ENCODE measurements around the gene RCC1. TPM values are rescaled to one million over a fixed set of nuclear protein-coding genes. Genes with fewer than 3 reads are reported as not detected.
"Not testable (repeated sequence)": the region's sequence is repeated elsewhere in the genome, so short reads cannot be mapped to it uniquely, and the experiment has no call there.

RCC1 gene
- total RNA-seq, 2 donors from 2014 or later = 45.3 to 48.3 TPM

DNA sequence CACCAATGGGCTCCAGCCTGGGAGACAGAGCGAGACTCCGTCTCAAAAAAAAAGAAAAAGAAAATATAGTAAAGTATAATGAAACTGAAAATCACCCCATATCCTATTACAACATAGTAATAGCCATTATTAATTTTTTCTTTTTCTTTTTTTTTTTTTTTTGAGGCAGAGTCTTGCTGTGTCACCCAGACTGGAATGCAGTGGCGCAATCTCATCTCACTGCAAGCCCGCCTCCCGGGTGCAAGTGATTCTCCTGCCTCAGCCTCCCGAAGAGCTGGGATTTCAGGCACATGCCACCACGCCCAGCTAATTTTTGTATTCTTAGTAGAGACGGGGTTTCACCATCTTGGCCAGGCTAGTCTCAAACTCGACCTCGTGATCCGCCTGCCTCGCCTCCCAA, 67.0 kb downstream of the RCC1 start:
- H3K27ac Mint-ChIP-seq; H3K27me3 Mint-ChIP-seq (ENCODE audit: low read depth); H3K4me3 Mint-ChIP-seq; DNase-seq; H3K4me1 Mint-ChIP-seq (ENCODE audit: low read depth); H3K9me3 Mint-ChIP-seq; ATAC-seq (replicated peaks in 1 of 2): not testable (repeated sequence)
- H3K36me3 Mint-ChIP-seq (ENCODE audit: insufficient read depth in 2 of 2) = peaks cover 7 to 14% of the 10 kb centered on the region in 2 donors

DNA sequence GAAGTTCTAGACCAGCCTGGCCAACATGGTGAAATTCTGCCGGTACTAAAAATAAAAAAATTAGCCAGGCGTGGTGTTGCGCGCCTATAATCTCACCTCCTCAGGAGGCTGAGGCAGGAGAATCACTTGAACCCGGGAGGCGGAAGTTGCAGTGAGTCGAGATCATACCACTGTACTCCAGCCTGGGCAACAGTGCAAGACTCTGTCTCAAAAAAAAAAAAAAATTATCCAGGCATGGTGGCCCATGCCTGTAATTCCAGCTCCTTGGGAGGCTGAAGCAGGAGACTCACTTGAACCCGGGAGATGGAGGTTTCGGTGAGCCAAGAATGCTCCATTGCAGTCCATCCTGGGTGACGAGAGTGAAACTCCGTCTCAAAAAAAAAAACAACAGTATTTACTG, 67.7 kb downstream of the RCC1 start:
- ATAC-seq (replicated peaks in 1 of 2) (no peak), DNase-seq (no peak)
- H3K27me3 Mint-ChIP-seq (ENCODE audit: low read depth) = no peaks in the 10 kb centered on the region
- H3K27ac Mint-ChIP-seq = no peak overlapping the region
- H3K4me1 Mint-ChIP-seq (ENCODE audit: low read depth) = peaks cover 14% of the 10 kb centered on the region
- H3K4me3 Mint-ChIP-seq = no peak overlapping the region
- peaks cover 9 to 18% of the 10 kb centered on the region in 2 donors for H3K36me3 Mint-ChIP-seq (ENCODE audit: insufficient read depth in 2 of 2)
- H3K9me3 Mint-ChIP-seq = no peaks in the 10 kb centered on the region

DNA sequence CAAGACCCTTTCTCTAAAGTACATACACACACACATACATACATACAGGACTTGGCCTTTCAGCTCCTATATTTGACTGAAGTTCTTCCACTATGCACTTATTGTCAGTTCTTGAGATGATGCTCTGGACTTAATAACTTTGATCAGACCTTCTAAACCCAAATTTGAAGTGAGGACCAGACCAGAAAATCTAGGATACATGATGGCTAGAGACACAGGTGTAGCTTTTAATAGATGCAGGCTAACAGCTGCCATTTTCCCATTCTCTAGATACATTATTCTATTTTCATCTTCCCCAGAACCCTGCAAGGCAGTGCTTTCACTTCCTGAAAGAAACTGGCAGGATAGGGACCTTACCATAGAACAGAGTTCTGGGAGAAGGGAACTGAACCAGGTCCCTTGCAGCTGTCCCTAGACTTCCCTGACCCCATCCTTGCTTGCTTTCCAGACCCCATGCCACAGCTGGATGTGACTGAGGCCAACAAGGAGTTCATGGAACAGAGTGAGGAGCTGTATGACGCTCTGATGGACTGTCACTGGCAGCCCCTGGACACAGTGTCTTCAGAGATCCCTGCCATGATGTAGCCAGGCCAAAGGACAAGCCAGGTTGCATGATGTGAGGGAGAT, 71.3 kb downstream of the RCC1 start:
- Mint-ChIP-seq H3K9me3 (no peaks in the 10 kb centered on the region), H3K27me3 (ENCODE audit: low read depth) (no peaks in the 10 kb centered on the region), H3K4me1 (ENCODE audit: low read depth) (peaks cover 35% of the 10 kb centered on the region), H3K27ac (peak overlapping the region; percentile 93), H3K36me3 (ENCODE audit: insufficient read depth in 2 of 2) (peaks cover 24 to 35% of the 10 kb centered on the region in 2 donors), H3K4me3 (no peak overlapping the region)
- DNase-seq (no peak), ATAC-seq (replicated peaks in 1 of 2) (no peak)

DNA sequence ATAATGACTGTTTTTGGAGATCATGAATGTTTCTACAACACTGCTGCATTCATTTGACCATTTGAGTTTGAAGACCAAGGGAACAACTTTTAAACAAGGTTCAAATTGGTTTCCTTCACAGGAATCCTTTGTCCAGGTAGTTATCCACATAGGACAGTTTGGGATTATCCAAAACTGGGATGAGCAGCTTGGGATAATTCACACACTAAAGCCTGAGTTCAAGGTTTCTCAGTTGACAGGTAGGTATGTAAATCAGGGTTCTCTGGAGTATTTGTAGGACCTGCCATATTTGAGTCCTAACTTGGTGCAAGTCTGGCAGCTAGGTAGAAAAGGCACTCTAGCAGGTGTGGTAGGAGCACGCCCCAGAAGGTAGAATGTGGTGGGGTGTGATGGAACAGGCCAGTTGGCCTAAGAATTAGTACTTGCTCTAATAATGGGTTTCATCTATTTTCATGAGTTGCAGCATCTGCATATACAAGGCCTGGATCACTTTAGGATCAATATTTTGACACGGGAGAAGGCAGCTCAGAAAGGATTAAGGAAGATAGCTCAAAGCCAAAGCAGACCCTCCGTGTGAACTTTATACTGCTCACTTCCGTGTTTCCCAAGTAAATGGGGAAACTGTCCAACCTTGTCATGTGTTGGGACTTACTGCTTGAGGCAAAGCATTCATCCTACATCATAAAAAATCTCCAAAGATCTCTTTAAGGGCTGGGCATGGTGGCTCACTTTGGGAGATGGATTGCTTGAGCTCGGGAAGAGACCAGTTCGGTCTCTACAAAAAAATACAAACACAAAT, 72.1 kb downstream of the RCC1 start:
- no peak for ATAC-seq (replicated peaks in 1 of 2)
- no peaks in the 10 kb centered on the region for H3K27me3 Mint-ChIP-seq (ENCODE audit: low read depth)
- peak overlapping the region; percentile 93 for H3K27ac Mint-ChIP-seq
- H3K4me1 Mint-ChIP-seq (ENCODE audit: low read depth) = peaks cover 41% of the 10 kb centered on the region
- H3K4me3 Mint-ChIP-seq = peak overlapping the region; percentile 9 to 27
- H3K36me3 Mint-ChIP-seq (ENCODE audit: insufficient read depth in 2 of 2) = peaks cover 24 to 35% of the 10 kb centered on the region in 2 donors
- H3K9me3 Mint-ChIP-seq = no peaks in the 10 kb centered on the region
- peak in 1 of 2 donors; percentile 26 for DNase-seq

DNA sequence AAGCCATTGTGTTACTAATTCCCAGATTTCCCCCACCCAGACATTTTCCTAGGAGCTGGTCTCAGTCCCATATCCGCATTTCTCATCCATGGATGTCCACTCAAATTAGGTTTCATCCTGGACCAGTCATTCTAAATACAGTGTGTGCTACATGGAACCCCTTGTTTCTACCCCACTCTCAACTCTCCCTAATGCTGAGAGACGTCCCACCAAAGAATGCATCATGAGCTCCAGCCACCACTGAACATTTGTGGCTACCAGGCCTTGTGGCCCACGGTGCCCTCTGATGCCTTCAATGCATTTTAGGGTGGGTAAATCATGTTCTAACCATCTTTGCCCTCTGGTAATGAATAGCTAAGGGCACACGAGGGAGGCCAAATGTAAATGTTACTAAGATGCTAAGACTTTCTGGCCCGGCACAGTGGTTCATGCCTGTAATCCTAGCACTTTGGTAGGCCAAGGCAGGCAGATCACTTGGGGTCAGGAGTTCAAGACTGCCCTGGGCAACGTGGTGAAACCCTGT, 72.9 kb downstream of the RCC1 start:
- no peak for DNase-seq
- Mint-ChIP-seq H3K27ac (peak overlapping the region; percentile 93), H3K27me3 (ENCODE audit: low read depth) (no peaks in the 10 kb centered on the region), H3K36me3 (ENCODE audit: insufficient read depth in 2 of 2) (peaks cover 24 to 35% of the 10 kb centered on the region in 2 donors), H3K4me3 (peak overlapping the region; percentile 15 to 96), H3K9me3 (no peaks in the 10 kb centered on the region), H3K4me1 (ENCODE audit: low read depth) (peaks cover 44% of the 10 kb centered on the region)
- no peak for ATAC-seq (replicated peaks in 1 of 2)

DNA sequence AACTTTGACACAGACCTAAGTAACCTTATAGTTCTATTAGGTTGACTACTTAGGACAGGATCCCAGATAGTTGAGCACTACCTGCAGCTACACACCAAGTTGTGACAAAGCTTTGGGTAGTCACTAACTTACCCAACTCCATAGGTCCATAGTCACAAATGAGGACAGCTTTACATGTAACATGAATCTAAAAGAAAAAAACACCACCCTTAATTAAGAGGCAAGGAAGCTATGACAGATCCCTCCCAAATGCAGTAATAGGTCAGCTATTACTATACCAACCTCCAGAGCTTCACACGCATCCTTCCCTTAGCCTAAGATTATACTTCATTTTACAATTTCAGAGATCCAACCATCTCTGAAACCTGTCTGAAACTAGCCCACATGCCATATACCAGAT, 73.6 kb downstream of the RCC1 start:
- H3K27me3 Mint-ChIP-seq (ENCODE audit: low read depth) = no peaks in the 10 kb centered on the region
- H3K36me3 Mint-ChIP-seq (ENCODE audit: insufficient read depth in 2 of 2) = peaks cover 24 to 35% of the 10 kb centered on the region in 2 donors
- peaks cover 44% of the 10 kb centered on the region for H3K4me1 Mint-ChIP-seq (ENCODE audit: low read depth)
- ATAC-seq (replicated peaks in 1 of 2) (no peak), DNase-seq (no peak)
- peak overlapping the region; percentile 93 for H3K27ac Mint-ChIP-seq
- peak overlapping the region; percentile 96 to 99 for H3K4me3 Mint-ChIP-seq
- no peaks in the 10 kb centered on the region for H3K9me3 Mint-ChIP-seq

DNA sequence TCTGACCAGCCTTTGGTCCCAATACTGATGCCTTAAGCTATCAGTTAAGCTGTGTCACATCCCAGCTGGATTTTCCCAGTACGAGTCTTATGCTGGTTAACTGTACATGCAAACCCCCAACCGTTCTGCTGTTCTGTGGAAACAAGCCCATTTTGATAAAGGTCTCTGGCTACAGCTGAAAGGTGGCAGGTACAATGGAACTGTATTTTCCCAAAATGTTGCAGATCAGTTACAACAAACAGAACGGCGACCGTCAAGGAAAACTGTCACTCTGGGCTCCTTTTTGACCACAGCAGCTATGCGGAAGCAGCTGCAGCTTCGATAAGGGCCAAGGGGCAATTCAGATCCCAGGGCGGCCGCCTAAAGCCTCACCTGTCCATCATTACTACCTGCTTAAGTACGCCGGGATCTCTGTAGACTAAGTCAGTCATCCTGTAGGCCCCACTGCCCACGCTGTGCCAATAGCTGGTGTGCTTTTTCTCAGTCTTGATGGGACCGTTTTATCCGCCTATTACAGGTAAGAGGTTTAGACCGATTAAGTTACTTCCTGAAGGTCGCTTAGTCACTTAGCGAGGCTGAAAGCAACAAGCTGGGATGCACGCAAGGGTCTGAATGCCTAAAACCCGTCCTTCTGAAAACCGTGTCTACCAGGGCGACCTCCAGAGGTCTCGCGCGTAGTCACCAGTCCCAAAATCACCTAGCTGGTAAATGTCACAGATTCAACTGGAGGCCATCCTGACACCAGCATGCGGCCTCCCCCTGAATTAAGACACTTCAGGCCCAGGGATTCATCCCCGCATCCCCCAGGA, 75.1 kb downstream of the RCC1 start:
- DNase-seq (peak in 1 of 2 donors; percentile 69), ATAC-seq (replicated peaks in 1 of 2) (peak; percentile 35 to 48)
- H3K4me3 Mint-ChIP-seq = peak overlapping the region; percentile 96 to 99
- peak overlapping the region; percentile 93 for H3K27ac Mint-ChIP-seq
- H3K4me1 Mint-ChIP-seq (ENCODE audit: low read depth) = peaks cover 44% of the 10 kb centered on the region
- H3K9me3 Mint-ChIP-seq = no peaks in the 10 kb centered on the region
- peaks cover 24 to 35% of the 10 kb centered on the region in 2 donors for H3K36me3 Mint-ChIP-seq (ENCODE audit: insufficient read depth in 2 of 2)
- no peaks in the 10 kb centered on the region for H3K27me3 Mint-ChIP-seq (ENCODE audit: low read depth)

DNA sequence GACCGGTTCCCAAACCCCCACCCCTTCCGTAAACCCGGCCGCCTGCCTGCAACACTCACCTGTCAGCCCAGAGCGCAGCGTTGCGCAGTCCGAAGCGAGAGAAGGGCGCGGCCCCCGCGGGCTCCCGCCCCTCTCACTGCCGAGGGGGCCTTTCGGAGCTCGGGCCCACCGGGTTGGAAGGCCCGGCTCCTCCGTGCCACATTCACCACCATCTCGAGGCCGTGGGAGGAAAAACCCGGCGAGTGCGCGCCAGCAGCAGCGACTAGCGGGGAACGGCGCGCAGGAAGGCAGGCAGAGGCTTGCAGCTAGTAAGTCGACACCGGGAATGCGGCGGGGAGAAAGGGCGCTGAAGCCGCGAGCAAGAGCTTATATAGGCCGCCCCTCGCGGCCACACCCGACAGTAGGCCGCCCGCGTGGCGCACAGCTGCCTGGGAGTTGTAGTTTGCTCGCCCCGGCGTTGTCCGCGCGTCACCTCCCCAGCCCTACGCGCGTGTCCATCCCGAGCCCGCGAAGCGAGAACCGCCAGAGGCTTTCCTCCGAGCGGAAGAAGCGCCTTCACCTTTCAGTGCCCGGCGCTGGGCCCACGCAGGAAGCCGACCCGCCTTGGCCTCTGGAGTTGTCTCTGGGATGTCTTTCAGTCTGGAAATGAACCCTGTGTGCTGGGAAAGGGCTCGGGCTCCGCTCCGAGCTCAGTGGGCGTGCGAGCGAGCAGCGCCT, 75.8 kb downstream of the RCC1 start:
- Mint-ChIP-seq H3K9me3 (no peaks in the 10 kb centered on the region), H3K36me3 (ENCODE audit: insufficient read depth in 2 of 2) (peaks cover 24 to 35% of the 10 kb centered on the region in 2 donors), H3K4me1 (ENCODE audit: low read depth) (peaks cover 44% of the 10 kb centered on the region), H3K27ac (peak overlapping the region; percentile 93), H3K27me3 (ENCODE audit: low read depth) (no peaks in the 10 kb centered on the region), H3K4me3 (peak overlapping the region; percentile 96 to 99)
- ATAC-seq (replicated peaks in 1 of 2) = peak; percentile 86
- DNase-seq = peak; percentile 95 to 97

DNA sequence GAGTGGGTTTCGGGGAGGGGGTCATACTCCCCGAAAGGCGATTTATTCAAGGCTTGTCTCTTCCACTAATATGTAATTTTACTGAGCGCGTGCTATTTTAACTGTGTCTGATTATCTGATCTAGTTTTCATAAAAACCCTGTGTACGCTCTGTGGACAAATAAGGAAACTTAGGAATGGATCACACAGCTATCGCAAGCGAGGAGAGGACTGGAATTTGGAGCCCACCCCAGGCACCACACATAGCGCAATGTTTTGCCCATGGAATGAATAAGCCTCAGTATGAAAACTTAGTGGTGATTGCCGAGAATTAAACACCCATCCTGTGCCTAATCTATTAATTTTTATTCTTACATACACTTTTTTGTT, 76.4 kb downstream of the RCC1 start:
- Mint-ChIP-seq H3K4me3 (peak overlapping the region; percentile 96 to 99), H3K27me3 (ENCODE audit: low read depth) (no peaks in the 10 kb centered on the region), H3K9me3 (no peaks in the 10 kb centered on the region), H3K27ac (peak overlapping the region; percentile 93), H3K4me1 (ENCODE audit: low read depth) (peaks cover 44% of the 10 kb centered on the region), H3K36me3 (ENCODE audit: insufficient read depth in 2 of 2) (peaks cover 24 to 35% of the 10 kb centered on the region in 2 donors)
- DNase-seq (no peak), ATAC-seq (replicated peaks in 1 of 2) (no peak)

DNA sequence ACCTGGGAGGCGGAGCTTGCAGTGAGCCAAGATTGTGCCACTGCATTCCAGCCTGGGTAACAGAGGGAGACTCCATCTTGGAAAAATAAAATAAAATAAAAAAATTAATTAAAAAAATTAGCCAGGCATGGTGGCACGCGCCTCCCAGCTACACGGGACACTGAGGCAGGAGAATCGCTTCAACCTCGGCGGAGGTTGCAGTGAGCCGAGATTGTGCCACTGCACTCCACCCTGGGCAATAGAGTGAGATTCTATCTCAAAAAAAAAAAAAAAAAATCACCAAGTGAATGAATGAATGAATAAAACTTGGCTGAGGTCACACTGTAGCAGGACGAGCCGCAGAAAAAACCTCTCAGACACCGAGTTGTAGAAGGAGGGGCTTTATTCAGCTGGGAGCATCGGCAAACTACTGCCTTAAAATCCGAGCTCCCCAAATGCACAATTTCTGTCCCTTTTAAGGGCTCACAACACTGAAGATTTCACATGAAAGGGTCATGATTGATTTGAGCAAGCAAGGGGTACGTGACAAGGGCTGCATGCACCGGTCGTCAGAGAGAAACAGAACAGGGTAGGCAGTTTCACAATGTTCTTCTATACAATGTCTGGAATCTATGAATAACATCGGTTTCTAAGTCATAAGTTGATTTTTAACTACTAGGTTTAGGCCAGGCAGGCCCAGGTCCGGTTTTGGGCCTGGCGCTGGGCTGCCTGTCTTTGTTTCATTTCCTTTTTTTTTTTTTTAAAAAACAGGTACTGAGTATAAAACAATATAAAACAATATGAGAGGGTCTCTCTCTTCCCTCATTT, 80.9 kb downstream of the RCC1 start:
- H3K36me3 Mint-ChIP-seq (ENCODE audit: insufficient read depth in 2 of 2); DNase-seq; H3K9me3 Mint-ChIP-seq; H3K27ac Mint-ChIP-seq; ATAC-seq (replicated peaks in 1 of 2); H3K27me3 Mint-ChIP-seq (ENCODE audit: low read depth); H3K4me3 Mint-ChIP-seq: not testable (repeated sequence)
- H3K4me1 Mint-ChIP-seq (ENCODE audit: low read depth) = peaks cover 11% of the 10 kb centered on the region

Data from activated T-cell treated with anti-CD3 and anti-CD28 coated beads, Interleukin-2, amount 50 U/mL, for 72 hours (primary cell).